OCI-LY3 (cell line): ENCODE measurements around the gene ZNF160.

Experiments used
- EZH2phosphoT487 ChIP-seq: fragments of 200-600 bp; shearing (Covaris generic); IDR thresholded peaks from 2 replicates; pipeline ENCODE4 v1.6.1; 2018; ENCODE audit warnings: antibody characterized with exemption, mixed run types, low read depth
- TF ChIP-seq, protein P1 (sequence below): fragments of 200-600, 300-600 bp; sonication (generic); IDR thresholded peaks from 2 replicates; pipeline ENCODE4 v1.5.1; 2014; ENCODE audit warnings: antibody characterized with exemption, low read length, low read depth

DNA sequence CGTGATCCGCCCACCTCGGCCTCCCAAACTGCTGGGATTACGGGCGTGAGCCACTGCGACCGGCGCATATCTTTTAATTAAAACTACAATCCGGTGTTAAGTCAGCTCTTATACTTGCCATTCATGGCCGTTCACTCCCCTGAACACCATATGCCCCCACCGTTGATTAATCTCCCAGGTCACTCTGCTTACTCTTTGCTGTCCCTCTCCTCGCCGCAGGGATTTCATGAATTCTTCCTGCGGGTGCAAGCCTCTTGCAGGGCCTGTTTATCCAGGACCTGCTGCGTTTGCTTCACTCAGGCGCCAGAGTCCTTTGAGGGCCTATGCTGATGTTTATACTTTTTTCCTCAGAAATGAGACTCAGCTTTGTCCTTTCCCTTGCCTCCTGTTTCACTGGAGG lies 57.7 kb downstream of the ZNF160 start:
- TF ChIP-seq, protein P1, sequence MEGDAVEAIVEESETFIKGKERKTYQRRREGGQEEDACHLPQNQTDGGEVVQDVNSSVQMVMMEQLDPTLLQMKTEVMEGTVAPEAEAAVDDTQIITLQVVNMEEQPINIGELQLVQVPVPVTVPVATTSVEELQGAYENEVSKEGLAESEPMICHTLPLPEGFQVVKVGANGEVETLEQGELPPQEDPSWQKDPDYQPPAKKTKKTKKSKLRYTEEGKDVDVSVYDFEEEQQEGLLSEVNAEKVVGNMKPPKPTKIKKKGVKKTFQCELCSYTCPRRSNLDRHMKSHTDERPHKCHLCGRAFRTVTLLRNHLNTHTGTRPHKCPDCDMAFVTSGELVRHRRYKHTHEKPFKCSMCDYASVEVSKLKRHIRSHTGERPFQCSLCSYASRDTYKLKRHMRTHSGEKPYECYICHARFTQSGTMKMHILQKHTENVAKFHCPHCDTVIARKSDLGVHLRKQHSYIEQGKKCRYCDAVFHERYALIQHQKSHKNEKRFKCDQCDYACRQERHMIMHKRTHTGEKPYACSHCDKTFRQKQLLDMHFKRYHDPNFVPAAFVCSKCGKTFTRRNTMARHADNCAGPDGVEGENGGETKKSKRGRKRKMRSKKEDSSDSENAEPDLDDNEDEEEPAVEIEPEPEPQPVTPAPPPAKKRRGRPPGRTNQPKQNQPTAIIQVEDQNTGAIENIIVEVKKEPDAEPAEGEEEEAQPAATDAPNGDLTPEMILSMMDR = no peak
- TF ChIP-seq EZH2phosphoT487 = no peak
